Coronary artery (tissue), 2 donors: Measurements from ENCODE around the gene FRMD4A.

ENCODE experiments used
- DNase-seq: peaks from one replicate; pipeline ENCODE4 v3.0.0-alpha.2; 2017; ENCODE audit warnings: low spot score
- H3K27ac ChIP-seq, 2 donors: fragments of 200-600 bp; sonication (generic); one replicate each; pipeline ENCODE4 v1.5.1; 2016 to 2019
- H3K4me3 ChIP-seq: fragments of 200-600 bp; sonication (generic); 2 replicates; pipeline ENCODE4 v1.5.1; 2016; ENCODE audit warnings: mild to moderate bottlenecking, moderate library complexity
- TF ChIP-seq, protein P1 (sequence below): fragments of 200-600 bp; sonication (generic); IDR thresholded peaks from one replicate; pipeline ENCODE4 v1.5.1; 2019; ENCODE audit warnings: antibody characterized with exemption

FRMD4A gene

DNA sequence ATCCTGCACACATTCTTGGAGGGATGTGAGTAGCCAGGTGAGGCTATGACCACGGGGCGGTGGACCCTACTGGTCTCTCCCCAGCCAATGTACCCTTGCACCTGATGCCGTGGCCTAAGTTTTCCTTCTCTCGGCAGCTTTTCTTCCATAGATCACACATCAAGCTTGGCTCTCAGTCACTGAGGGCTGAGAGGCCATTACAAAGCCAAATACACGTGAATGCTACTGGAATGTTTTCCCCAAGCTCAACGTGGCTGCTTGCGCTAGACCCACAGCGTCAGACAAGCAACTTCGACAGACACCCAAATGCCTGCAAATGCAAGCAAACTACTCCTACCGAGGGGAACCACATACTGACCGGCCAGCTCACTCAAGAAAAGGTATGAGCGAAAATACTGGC is 660.8 kb downstream of the FRMD4A start:
- no peak overlapping the region for H3K27ac ChIP-seq
- TF ChIP-seq, protein P1, sequence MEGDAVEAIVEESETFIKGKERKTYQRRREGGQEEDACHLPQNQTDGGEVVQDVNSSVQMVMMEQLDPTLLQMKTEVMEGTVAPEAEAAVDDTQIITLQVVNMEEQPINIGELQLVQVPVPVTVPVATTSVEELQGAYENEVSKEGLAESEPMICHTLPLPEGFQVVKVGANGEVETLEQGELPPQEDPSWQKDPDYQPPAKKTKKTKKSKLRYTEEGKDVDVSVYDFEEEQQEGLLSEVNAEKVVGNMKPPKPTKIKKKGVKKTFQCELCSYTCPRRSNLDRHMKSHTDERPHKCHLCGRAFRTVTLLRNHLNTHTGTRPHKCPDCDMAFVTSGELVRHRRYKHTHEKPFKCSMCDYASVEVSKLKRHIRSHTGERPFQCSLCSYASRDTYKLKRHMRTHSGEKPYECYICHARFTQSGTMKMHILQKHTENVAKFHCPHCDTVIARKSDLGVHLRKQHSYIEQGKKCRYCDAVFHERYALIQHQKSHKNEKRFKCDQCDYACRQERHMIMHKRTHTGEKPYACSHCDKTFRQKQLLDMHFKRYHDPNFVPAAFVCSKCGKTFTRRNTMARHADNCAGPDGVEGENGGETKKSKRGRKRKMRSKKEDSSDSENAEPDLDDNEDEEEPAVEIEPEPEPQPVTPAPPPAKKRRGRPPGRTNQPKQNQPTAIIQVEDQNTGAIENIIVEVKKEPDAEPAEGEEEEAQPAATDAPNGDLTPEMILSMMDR = no peak
- DNase-seq = no peak
- no peak overlapping the region for H3K4me3 ChIP-seq

DNA sequence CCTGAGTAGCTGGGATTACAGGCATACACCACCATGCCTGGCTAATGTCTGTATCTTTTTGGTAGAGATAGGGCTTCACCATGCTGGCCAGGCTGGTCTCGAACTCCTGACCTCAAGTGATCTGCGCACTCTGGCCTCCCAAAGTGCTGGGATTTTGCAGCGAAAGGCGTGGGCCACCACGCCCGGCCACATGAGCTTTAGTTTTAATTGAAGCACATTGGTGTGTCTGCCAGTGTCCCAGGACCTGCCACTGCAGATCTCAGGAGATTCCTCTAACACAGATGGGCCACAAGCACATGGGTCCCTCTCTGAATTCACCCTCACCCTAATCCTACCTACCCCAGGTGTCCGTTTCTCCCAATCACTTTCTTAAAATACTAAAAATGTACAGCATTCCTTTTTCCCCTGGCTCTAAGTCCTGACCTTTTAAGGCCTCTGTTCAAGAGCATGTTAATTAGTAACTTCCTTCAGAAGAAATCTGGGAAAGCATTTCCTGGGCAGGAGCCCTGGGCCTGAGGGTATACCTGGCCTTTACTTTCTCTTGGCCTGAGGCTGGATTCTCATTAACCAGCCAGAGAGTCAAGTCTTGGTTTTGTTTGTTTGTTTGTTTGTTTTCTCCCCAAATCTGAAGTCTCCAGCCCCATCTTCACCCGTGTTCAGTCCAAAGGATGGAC is 661.4 kb downstream of the FRMD4A start:
- H3K4me3 ChIP-seq = no peak overlapping the region
- TF ChIP-seq, protein P1 = no peak
- DNase-seq = no peak
- H3K27ac ChIP-seq = no peak overlapping the region

DNA sequence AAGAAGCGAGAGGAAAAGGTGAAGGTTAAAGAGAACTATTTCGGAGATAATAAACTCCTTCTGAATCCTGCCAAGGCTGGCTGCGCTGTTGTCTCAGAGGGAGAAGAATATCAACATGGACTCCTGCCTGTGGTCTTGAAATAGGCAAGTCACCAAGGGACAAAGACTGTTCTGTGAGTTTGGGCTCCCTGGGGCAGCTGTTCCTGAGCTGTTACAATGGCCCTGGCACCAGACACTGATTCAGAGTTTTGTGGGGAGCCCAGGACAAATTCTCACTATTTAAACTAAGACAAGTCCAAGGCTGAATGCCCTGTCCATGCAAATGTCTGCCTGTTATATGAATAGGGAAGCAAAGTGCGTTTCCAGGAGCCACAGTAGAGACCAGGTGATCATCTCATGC is 662.6 kb downstream of the FRMD4A start:
- TF ChIP-seq, protein P1 = no peak
- Histone ChIP-seq H3K27ac (no peak overlapping the region), H3K4me3 (no peak overlapping the region)
- DNase-seq = no peak

DNA sequence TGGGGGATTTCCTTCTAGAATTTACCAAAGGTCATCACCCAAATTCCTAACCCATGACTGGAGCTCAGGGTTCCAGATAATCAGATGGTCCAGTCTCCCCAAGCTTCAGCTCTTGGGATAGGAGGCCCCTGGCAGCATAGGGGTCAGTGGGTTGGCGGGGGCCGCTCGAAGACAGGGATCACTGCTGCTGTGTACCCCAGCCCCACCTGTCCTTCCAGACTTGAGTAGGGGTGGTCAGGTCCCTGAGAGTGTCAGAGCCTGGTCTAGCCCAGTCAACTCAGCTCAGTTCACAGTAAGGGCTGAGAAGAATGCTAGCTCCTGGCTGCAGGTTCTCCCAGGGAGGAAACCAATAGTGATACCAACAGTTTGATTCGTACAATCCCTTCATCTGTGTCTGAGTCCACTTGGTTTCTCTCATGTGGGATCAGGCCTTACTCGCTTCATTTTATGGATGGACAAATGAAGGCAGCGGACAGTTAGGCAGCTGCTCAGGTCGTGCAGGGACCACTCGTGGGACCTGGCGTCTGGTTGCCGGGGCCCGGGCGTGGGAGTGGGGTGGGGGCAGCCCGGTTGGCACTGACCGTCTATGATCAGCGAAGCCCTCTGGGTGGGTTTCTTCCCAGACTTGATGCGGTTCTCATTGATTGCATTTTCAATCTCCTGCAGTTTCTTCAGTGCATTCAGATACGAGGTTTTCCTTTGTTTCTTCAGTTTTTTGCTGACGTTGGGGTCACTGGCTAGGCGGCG is 665.0 kb downstream of the FRMD4A start:
- DNase-seq = no peak
- H3K4me3 ChIP-seq = no peak overlapping the region
- TF ChIP-seq, protein P1 = no peak
- no peak overlapping the region for H3K27ac ChIP-seq

- no peak for DNase-seq
- Histone ChIP-seq H3K27ac (no peak overlapping the region), H3K4me3 (no peak overlapping the region)
- TF ChIP-seq, protein P1 = no peak
These were observed 669.5 kb downstream of the FRMD4A start for GRCh38 chr10:13661256-13661655.

DNA sequence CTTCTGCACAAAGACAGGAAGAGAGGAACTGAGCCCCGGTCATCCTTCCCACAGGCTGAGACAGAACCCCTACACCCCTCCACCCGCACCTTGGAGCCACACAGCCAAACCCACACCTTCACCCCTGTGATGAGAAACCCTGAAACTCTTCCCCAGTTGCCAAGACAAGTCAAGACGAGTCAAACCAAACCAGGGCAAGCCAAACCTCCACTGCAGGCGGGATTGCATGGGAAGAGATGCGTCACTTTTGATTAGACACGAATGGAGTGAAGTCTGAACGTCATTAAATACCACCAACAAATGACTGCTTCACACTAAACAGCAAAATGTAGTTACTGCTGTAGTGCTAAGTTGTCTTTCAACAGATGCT is 670.2 kb downstream of the FRMD4A start:
- H3K27ac ChIP-seq = peak overlapping the region in 1 of 2 donors; percentile 50
- DNase-seq = no peak
- TF ChIP-seq, protein P1 = no peak
- no peak overlapping the region for H3K4me3 ChIP-seq
